Stomach (tissue), 4 donors: ENCODE results near the gene IQCC.

ENCODE experiments used
- CTCF ChIP-seq, 7 experiments: fragments of 450-650 bp in 4 of 7; fragments of 200-600 bp in 3 of 7; sonication (generic) in 3 of 7; IDR thresholded peaks; one replicate each; pipeline ENCODE4 v1.5.1; 2016 to 2019; ENCODE audit warnings: antibody characterized with exemption in 7 of 7, control low read depth in 2 of 7, mild to moderate bottlenecking in 1 of 7
- POLR2AphosphoS5 ChIP-seq, 3 donors: sonication (generic); formaldehyde crosslinking; IDR thresholded peaks; one replicate each; pipeline ENCODE4 v1.6.1; 2016; ENCODE audit warnings: antibody characterized with exemption in 3 of 3

- TF ChIP-seq POLR2AphosphoS5 (IDR thresholded peaks at IDR 0.05) (no peak), CTCF (IDR thresholded peaks at IDR 0.05) (no peak)
Measured at GRCh38 chr1:32198237-32199042, 7.0 kb upstream of the IQCC start.
